Neural cell (in vitro differentiated cells): ENCODE measurements around the gene KRT80. TPM values are rescaled to one million over a fixed set of nuclear protein-coding genes. Genes with fewer than 3 reads are reported as not detected.

Experiments used
- H2AFZ ChIP-seq: fragments of 200-600, 300-800 bp; sonication (generic), shearing (Covaris generic); 2 replicates; pipeline ENCODE4 v1.6.0; 2014; ENCODE audit warnings: low read depth, mild to moderate bottlenecking, antibody characterized with exemption, low read length, moderate library complexity
- H3F3A ChIP-seq: fragments of 200-600 bp; shearing (Covaris generic); 2 replicates; pipeline ENCODE4 v1.6.1; 2016; ENCODE audit warnings: mild to moderate bottlenecking, moderate library complexity, mixed read lengths, antibody characterized with exemption, low read length; ENCODE audit not compliant: insufficient read depth, poor library complexity, severe bottlenecking
- H3K27ac ChIP-seq: fragments of 200-600, 300-800 bp; sonication (generic), shearing (Covaris generic); 2 replicates; pipeline ENCODE4 v1.5.1; 2014; ENCODE audit warnings: mild to moderate bottlenecking, low read length, moderate library complexity
- H3K27me3 ChIP-seq: fragments of 300-800, 200-600 bp; sonication (generic), shearing (Covaris generic); 2 replicates; pipeline ENCODE4 v1.6.0; 2014; ENCODE audit warnings: mild to moderate bottlenecking, low read depth, low read length, moderate library complexity; ENCODE audit not compliant: insufficient read depth
- H3K36me3 ChIP-seq: fragments of 300-800, 200-600 bp; sonication (generic), shearing (Covaris generic); 2 replicates; pipeline ENCODE4 v1.5.1; 2014; ENCODE audit warnings: mild to moderate bottlenecking, antibody characterized with exemption, low read length, moderate library complexity; ENCODE audit not compliant: insufficient read depth
- H3K4me2 ChIP-seq: fragments of 300-800, 200-600 bp; sonication (generic), shearing (Covaris generic); 2 replicates; pipeline ENCODE4 v1.6.0; 2014; ENCODE audit warnings: mild to moderate bottlenecking, low read length
- H3K4me3 ChIP-seq: fragments of 300-800, 200-600 bp; sonication (generic), shearing (Covaris generic); 2 replicates; pipeline ENCODE4 v1.5.1; 2014; ENCODE audit warnings: mild to moderate bottlenecking, low read length, moderate library complexity
- H3K79me2 ChIP-seq: fragments of 200-600 bp; shearing (Covaris generic); replicated peaks from 2 replicates; pipeline ENCODE4 v1.6.0; 2014; ENCODE audit warnings: mild to moderate bottlenecking, low read length, moderate library complexity; ENCODE audit not compliant: insufficient read depth
- H3K9ac ChIP-seq: fragments of 300-800, 200-600 bp; sonication (generic), shearing (Covaris generic); 2 replicates; pipeline ENCODE4 v1.6.1; 2016; ENCODE audit warnings: mild to moderate bottlenecking, low read length, mixed read lengths
- H3K9me2 ChIP-seq: fragments of 200-600 bp; shearing (Covaris generic); 2 replicates; pipeline ENCODE4 v1.6.1; 2016; ENCODE audit warnings: mild to moderate bottlenecking, low read length, mixed read lengths; ENCODE audit not compliant: insufficient read depth
- H3K9me3 ChIP-seq: fragments of 200-600, 300-800 bp; sonication (generic), shearing (Covaris generic); 2 replicates; pipeline ENCODE4 v1.6.1; 2016; ENCODE audit warnings: mild to moderate bottlenecking, mixed run types, low read length, moderate library complexity, mixed read lengths
- H4K20me1 ChIP-seq: fragments of 200-600 bp; shearing (Covaris generic); 2 replicates; pipeline ENCODE4 v1.6.1; 2016; ENCODE audit warnings: mild to moderate bottlenecking, mixed run types; ENCODE audit not compliant: insufficient read depth
- EP300 ChIP-seq: fragments of 450-650 bp; conservative IDR thresholded peaks from 2 replicates; pipeline ENCODE4 v1.6.1; 2014; ENCODE audit warnings: antibody characterized with exemption, mild to moderate bottlenecking, moderate library complexity; ENCODE audit not compliant: poor library complexity, severe bottlenecking
- EZH2 ChIP-seq: fragments of 200-600, 300-800 bp; shearing (Covaris generic), sonication (generic); IDR thresholded peaks from 2 replicates; pipeline ENCODE4 v1.6.1; 2014; ENCODE audit warnings: antibody characterized with exemption, low read length, borderline replicate concordance, mild to moderate bottlenecking; ENCODE audit not compliant: insufficient read depth, poor library complexity, severe bottlenecking
- MXI1 ChIP-seq: fragments of 450-650 bp; conservative IDR thresholded peaks from 2 replicates; pipeline ENCODE4 v1.6.1; 2014; ENCODE audit warnings: antibody characterized with exemption, mild to moderate bottlenecking; ENCODE audit not compliant: poor library complexity, severe bottlenecking
- POLR2AphosphoS5 ChIP-seq: IDR thresholded peaks from 2 replicates; pipeline ENCODE4 v1.6.1; 2012
- RAD21 ChIP-seq: fragments of 450-650 bp; conservative IDR thresholded peaks from 2 replicates; pipeline ENCODE4 v1.6.1; 2014; ENCODE audit warnings: antibody characterized with exemption, mild to moderate bottlenecking, moderate library complexity
- SMC3 ChIP-seq: fragments of 450-650 bp; conservative IDR thresholded peaks from 2 replicates; pipeline ENCODE4 v1.6.1; 2014; ENCODE audit warnings: antibody characterized with exemption, mild to moderate bottlenecking, moderate library complexity; ENCODE audit not compliant: poor library complexity
- TAF1 ChIP-seq: IDR thresholded peaks from 2 replicates; pipeline ENCODE4 v1.6.1; 2012; ENCODE audit warnings: low read depth
- polyA plus RNA-seq: library from polyadenylated mRNA; depleted of rRNA; stranded (reverse); fragments of >200 nt; gene quantifications from 2 replicates; pipeline ENCODE4 v1.2.3, GENCODE V29; 2014
- TF ChIP-seq, protein P1 (sequence below): fragments of 450-650 bp; IDR thresholded peaks from 2 replicates; pipeline ENCODE4 v1.5.1; 2014; ENCODE audit warnings: antibody characterized with exemption, mild to moderate bottlenecking, moderate library complexity; ENCODE audit not compliant: poor library complexity, severe bottlenecking
- TF ChIP-seq, protein P2 (sequence below): IDR thresholded peaks from 2 replicates; pipeline ENCODE4 v1.6.1; 2012; ENCODE audit warnings: borderline replicate concordance

The KRT80 gene
- polyA plus RNA-seq, 1 donor from 2014 or later, result not detected

DNA sequence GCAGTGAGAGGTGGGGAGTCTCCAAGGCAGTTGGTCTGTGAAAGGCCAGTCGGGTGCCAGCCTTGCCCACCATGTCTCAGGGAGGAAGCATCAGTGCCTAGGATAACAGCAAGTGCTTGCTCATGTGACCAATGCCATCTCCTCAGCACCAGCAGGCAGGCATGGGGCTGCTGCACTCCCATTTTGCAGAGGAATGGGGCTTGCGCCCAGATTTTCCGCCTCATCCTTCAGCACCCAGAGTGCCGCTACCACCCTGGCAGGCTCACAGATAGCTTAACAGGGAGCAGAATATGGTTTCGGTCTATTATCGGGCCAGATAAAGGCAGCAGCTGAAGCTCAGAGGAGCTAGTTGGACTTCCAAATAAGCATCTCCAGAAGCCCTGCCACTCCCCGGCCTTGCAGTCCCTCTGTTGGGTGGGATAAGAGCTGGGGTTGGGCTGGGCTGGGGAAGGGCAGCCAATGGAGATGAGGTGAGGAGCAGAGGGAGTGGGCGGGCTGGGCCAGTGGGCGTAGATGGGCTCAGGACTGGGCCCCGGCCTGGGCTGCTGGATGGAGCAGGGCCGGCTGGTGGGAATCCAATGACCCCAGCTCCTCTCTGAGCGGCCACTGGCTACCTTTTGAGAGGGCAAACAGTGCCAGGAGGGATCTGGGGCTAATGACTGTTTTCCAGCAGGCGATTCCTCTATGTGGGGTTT is 8.4 kb upstream of the KRT80 start:
- H3K79me2 ChIP-seq, result no peaks in the 10 kb centered on the region
- H3K4me3 ChIP-seq, result no peak overlapping the region
- no peak overlapping the region for H3K9ac ChIP-seq
- H3F3A ChIP-seq, result no peaks in the 10 kb centered on the region
- no peak for TF ChIP-seq SMC3
- TF ChIP-seq MXI1, result no peak
- no peak for TF ChIP-seq TAF1
- TF ChIP-seq POLR2AphosphoS5, result no peak
- TF ChIP-seq RAD21, result no peak
- no peaks in the 10 kb centered on the region for H3K36me3 ChIP-seq
- no peak overlapping the region for H2AFZ ChIP-seq
- H3K9me3 ChIP-seq, result no peaks in the 10 kb centered on the region
- no peaks in the 10 kb centered on the region for H3K27me3 ChIP-seq
- H3K27ac ChIP-seq, result no peak overlapping the region
- no peaks in the 10 kb centered on the region for H3K9me2 ChIP-seq
- H4K20me1 ChIP-seq, result no peaks in the 10 kb centered on the region
- no peak overlapping the region for H3K4me2 ChIP-seq

DNA sequence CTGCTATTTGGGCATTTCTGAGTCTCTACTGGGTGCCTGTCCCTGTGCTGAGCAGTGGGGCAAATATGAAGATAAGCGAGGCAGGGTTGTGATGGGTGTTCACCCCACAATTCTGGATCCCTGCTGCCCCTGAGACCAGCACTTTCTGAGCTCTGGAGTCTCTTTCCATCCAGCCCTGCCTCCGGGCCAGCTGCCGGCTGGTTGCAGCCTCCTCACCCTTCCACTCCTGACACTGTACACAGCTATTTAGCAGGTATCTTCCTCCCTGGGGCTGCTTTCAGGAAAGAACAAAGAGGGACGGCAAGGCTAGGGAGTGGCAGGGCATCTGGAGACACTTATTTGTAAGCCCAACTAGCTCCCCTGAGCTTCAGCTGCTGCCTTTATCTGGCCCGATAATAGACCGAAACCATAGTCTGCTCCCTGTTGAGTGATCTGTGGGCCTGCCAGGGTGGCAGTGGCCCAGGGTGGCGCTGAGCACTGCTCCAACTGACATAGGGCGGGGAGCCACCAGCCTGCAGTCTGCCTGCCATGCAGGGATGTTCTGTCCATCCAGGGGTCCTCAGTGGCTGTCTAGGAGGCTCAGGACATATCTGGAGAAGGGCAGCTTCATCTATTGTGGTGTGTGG is 7.6 kb upstream of the KRT80 start:
- H3K9ac ChIP-seq, result no peak overlapping the region
- H3K9me3 ChIP-seq, result no peaks in the 10 kb centered on the region
- H3K9me2 ChIP-seq, result no peaks in the 10 kb centered on the region
- H3K36me3 ChIP-seq, result no peaks in the 10 kb centered on the region
- no peak overlapping the region for H3K4me3 ChIP-seq
- H3K4me2 ChIP-seq, result no peak overlapping the region
- no peaks in the 10 kb centered on the region for H3K79me2 ChIP-seq
- no peaks in the 10 kb centered on the region for H3K27me3 ChIP-seq
- no peaks in the 10 kb centered on the region for H3F3A ChIP-seq
- H2AFZ ChIP-seq, result no peak overlapping the region
- H4K20me1 ChIP-seq, result no peaks in the 10 kb centered on the region
- no peak overlapping the region for H3K27ac ChIP-seq
- TF ChIP-seq TAF1 (no peak), SMC3 (no peak), EP300 (no peak), MXI1 (no peak), POLR2AphosphoS5 (no peak), EZH2 (no peak), RAD21 (no peak)
- TF ChIP-seq, protein P1, sequence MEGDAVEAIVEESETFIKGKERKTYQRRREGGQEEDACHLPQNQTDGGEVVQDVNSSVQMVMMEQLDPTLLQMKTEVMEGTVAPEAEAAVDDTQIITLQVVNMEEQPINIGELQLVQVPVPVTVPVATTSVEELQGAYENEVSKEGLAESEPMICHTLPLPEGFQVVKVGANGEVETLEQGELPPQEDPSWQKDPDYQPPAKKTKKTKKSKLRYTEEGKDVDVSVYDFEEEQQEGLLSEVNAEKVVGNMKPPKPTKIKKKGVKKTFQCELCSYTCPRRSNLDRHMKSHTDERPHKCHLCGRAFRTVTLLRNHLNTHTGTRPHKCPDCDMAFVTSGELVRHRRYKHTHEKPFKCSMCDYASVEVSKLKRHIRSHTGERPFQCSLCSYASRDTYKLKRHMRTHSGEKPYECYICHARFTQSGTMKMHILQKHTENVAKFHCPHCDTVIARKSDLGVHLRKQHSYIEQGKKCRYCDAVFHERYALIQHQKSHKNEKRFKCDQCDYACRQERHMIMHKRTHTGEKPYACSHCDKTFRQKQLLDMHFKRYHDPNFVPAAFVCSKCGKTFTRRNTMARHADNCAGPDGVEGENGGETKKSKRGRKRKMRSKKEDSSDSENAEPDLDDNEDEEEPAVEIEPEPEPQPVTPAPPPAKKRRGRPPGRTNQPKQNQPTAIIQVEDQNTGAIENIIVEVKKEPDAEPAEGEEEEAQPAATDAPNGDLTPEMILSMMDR, result no peak
- TF ChIP-seq, protein P2, sequence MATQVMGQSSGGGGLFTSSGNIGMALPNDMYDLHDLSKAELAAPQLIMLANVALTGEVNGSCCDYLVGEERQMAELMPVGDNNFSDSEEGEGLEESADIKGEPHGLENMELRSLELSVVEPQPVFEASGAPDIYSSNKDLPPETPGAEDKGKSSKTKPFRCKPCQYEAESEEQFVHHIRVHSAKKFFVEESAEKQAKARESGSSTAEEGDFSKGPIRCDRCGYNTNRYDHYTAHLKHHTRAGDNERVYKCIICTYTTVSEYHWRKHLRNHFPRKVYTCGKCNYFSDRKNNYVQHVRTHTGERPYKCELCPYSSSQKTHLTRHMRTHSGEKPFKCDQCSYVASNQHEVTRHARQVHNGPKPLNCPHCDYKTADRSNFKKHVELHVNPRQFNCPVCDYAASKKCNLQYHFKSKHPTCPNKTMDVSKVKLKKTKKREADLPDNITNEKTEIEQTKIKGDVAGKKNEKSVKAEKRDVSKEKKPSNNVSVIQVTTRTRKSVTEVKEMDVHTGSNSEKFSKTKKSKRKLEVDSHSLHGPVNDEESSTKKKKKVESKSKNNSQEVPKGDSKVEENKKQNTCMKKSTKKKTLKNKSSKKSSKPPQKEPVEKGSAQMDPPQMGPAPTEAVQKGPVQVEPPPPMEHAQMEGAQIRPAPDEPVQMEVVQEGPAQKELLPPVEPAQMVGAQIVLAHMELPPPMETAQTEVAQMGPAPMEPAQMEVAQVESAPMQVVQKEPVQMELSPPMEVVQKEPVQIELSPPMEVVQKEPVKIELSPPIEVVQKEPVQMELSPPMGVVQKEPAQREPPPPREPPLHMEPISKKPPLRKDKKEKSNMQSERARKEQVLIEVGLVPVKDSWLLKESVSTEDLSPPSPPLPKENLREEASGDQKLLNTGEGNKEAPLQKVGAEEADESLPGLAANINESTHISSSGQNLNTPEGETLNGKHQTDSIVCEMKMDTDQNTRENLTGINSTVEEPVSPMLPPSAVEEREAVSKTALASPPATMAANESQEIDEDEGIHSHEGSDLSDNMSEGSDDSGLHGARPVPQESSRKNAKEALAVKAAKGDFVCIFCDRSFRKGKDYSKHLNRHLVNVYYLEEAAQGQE, result no peak
